HEK293T (cell line): ENCODE data around the gene PRSS57.

Experiments used
- BHLHE40 ChIP-seq: fragments of 450-650 bp; IDR thresholded peaks from 2 replicates; pipeline ENCODE4 v1.6.1; 2016; ENCODE audit warnings: mild to moderate bottlenecking, moderate library complexity, borderline replicate concordance
- CTBP1 ChIP-seq: fragments of 450-650 bp; IDR thresholded peaks from 2 replicates; pipeline ENCODE4 v1.6.1; 2016; ENCODE audit warnings: borderline replicate concordance
- FOXK2 ChIP-seq: fragments of 450-650 bp; IDR thresholded peaks from 2 replicates; pipeline ENCODE4 v1.6.1; 2016; ENCODE audit warnings: mild to moderate bottlenecking
- FOXM1 ChIP-seq: fragments of 450-650 bp; IDR thresholded peaks from 2 replicates; pipeline ENCODE4 v1.6.1; 2017; ENCODE audit warnings: mild to moderate bottlenecking, borderline replicate concordance
- HDGF ChIP-seq: fragments of 450-650 bp; IDR thresholded peaks from 2 replicates; pipeline ENCODE4 v1.6.1; 2017; ENCODE audit warnings: antibody characterized with exemption, borderline replicate concordance
- NFRKB ChIP-seq: fragments of 450-650 bp; IDR thresholded peaks from 2 replicates; pipeline ENCODE4 v1.6.1; 2016; ENCODE audit warnings: mild to moderate bottlenecking, moderate library complexity
- SP1 ChIP-seq: fragments of 450-650 bp; IDR thresholded peaks from 2 replicates; pipeline ENCODE4 v1.6.1; 2017

- TF ChIP-seq FOXM1 (no peak), HDGF (no peak), BHLHE40 (no peak), FOXK2 (no peak), SP1 (no peak), NFRKB (no peak), CTBP1 (no peak)
These were observed 32.0 kb upstream of the PRSS57 start for GRCh38 chr19:726993-727956.
